Nephron (organoid): Measurements from ENCODE around the gene LIMK1.

Experiments used
- H3K27ac Mint-ChIP-seq, 3 experiments: 2 replicates each; pipeline ENCODE4 v1.8.0; 2020; ENCODE audit warnings: mixed read lengths in 3 of 3, mild to moderate bottlenecking in 2 of 3, moderate library complexity in 1 of 3
- H3K27me3 Mint-ChIP-seq: 2 replicates; pipeline ENCODE4 v1.8.0; 2021; ENCODE audit warnings: low read depth, mild to moderate bottlenecking, moderate library complexity, mixed read lengths
- H3K36me3 Mint-ChIP-seq: 2 replicates; pipeline ENCODE4 v1.8.0; 2020; ENCODE audit warnings: low read depth, mixed read lengths
- H3K4me1 Mint-ChIP-seq: 2 replicates; pipeline ENCODE4 v1.8.0; 2020; ENCODE audit warnings: mixed read lengths
- H3K4me3 Mint-ChIP-seq, 3 experiments: 2 replicates each; pipeline ENCODE4 v1.8.0; 2020; ENCODE audit warnings: mild to moderate bottlenecking in 3 of 3, mixed read lengths in 3 of 3, moderate library complexity in 2 of 3
- H3K9me3 Mint-ChIP-seq: 2 replicates; pipeline ENCODE4 v1.8.0; 2020; ENCODE audit warnings: mixed read lengths
- TF ChIP-seq, protein P1 (sequence below), 3 experiments: fragments of 200-600 bp; sonication (generic); IDR thresholded peaks; one replicate each; pipeline ENCODE4 v1.5.0; 2021; ENCODE audit warnings: antibody characterized with exemption in 3 of 3; ENCODE audit not compliant: unreplicated experiment in 3 of 3

Gene LIMK1

DNA sequence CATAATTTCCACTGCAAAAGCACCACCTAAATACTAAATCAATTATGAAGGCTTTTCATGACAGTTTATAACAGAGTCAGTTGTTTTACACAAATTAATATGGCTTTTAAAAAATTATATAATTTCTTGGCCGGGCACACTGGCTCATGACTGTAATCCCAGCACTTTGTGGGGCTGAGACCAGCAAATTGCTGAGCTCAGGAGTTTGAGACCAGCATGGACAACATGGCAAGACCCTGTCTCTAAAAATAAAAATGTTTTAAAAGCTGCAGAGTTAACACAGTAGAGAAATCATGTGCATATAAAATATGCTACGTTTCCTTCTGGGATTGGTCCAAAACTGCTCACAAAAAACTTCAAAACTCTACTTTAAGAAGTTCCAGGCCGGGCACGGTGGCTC lies 46.9 kb downstream of the LIMK1 start:
- Mint-ChIP-seq H3K4me3 (no peak overlapping the region), H3K27me3 (no peaks in the 10 kb centered on the region), H3K4me1 (no peaks in the 10 kb centered on the region), H3K27ac (no peak overlapping the region), H3K36me3 (no peaks in the 10 kb centered on the region), H3K9me3 (no peaks in the 10 kb centered on the region)
- TF ChIP-seq, protein P1, sequence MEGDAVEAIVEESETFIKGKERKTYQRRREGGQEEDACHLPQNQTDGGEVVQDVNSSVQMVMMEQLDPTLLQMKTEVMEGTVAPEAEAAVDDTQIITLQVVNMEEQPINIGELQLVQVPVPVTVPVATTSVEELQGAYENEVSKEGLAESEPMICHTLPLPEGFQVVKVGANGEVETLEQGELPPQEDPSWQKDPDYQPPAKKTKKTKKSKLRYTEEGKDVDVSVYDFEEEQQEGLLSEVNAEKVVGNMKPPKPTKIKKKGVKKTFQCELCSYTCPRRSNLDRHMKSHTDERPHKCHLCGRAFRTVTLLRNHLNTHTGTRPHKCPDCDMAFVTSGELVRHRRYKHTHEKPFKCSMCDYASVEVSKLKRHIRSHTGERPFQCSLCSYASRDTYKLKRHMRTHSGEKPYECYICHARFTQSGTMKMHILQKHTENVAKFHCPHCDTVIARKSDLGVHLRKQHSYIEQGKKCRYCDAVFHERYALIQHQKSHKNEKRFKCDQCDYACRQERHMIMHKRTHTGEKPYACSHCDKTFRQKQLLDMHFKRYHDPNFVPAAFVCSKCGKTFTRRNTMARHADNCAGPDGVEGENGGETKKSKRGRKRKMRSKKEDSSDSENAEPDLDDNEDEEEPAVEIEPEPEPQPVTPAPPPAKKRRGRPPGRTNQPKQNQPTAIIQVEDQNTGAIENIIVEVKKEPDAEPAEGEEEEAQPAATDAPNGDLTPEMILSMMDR (IDR thresholded peaks at IDR 0.05; ENCODE audit: unreplicated experiment in 3 of 3), result no peak

DNA sequence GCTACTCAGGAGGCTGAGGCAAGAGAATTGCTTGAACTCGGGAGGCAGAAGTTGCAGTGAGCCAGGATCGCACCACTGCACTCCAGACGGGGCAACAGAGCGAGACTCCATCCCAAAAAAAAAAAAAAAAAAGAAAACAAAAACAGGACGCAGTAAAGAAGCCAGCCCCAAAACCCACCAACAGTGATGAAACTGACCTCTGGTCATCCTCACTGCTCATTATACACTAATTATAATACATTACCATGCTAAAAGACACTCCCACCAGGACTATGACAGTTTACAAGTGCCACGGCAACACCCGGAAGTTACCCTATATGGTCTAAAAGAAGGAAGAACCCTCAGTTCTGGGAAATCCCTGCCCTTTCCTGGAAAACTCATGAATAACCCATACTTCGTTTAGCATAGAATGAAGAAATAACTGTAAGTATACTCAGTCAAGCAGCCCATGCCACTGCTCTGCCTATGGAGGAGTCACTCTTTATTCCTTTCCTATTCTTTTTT lies 50.6 kb downstream of the LIMK1 start:
- Mint-ChIP-seq H3K4me1 (no peaks in the 10 kb centered on the region), H3K27me3 (no peaks in the 10 kb centered on the region)

DNA sequence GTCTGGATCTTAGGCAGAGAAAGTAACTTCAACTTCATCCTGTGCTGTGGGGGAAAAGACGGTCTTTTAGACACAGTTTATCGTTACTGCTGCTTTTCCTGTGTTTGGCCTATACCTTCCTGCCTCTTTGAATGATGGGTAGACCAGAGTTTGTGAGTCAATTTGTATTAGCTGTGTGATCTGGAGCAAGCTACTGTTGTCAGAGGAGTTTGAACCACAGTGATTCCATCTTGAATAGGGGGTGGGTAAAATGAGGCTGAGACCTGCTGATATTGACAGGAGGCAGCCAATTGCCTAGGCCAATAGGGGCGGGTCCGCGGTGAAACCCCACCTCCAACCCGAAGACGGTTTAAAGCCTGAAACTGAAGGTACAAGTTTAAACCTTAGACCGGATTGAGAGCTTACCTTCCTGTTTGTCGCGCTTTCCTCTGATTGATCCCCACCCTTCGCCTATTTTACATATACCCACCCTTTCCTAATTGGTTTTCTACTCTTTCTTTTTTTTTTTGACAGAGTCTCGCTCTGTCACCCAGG lies 54.8 kb downstream of the LIMK1 start:
- H3K4me3 Mint-ChIP-seq, result no peak overlapping the region
- H3K27ac Mint-ChIP-seq, result no peak overlapping the region
- no peaks in the 10 kb centered on the region for H3K36me3 Mint-ChIP-seq
- TF ChIP-seq, protein P1 (IDR thresholded peaks at IDR 0.05; ENCODE audit: unreplicated experiment in 3 of 3), result no peak
- H3K4me1 Mint-ChIP-seq, result no peaks in the 10 kb centered on the region
- H3K27me3 Mint-ChIP-seq, result no peaks in the 10 kb centered on the region
- no peaks in the 10 kb centered on the region for H3K9me3 Mint-ChIP-seq

More for the DNA sequence above, 50.6 kb downstream of the LIMK1 start:
- no peaks in the 10 kb centered on the region for H3K36me3 Mint-ChIP-seq
- no peaks in the 10 kb centered on the region for H3K9me3 Mint-ChIP-seq
- no peak overlapping the region for H3K27ac Mint-ChIP-seq
- H3K4me3 Mint-ChIP-seq, result no peak overlapping the region
- TF ChIP-seq, protein P1 (IDR thresholded peaks at IDR 0.05; ENCODE audit: unreplicated experiment in 3 of 3), result no peak

DNA sequence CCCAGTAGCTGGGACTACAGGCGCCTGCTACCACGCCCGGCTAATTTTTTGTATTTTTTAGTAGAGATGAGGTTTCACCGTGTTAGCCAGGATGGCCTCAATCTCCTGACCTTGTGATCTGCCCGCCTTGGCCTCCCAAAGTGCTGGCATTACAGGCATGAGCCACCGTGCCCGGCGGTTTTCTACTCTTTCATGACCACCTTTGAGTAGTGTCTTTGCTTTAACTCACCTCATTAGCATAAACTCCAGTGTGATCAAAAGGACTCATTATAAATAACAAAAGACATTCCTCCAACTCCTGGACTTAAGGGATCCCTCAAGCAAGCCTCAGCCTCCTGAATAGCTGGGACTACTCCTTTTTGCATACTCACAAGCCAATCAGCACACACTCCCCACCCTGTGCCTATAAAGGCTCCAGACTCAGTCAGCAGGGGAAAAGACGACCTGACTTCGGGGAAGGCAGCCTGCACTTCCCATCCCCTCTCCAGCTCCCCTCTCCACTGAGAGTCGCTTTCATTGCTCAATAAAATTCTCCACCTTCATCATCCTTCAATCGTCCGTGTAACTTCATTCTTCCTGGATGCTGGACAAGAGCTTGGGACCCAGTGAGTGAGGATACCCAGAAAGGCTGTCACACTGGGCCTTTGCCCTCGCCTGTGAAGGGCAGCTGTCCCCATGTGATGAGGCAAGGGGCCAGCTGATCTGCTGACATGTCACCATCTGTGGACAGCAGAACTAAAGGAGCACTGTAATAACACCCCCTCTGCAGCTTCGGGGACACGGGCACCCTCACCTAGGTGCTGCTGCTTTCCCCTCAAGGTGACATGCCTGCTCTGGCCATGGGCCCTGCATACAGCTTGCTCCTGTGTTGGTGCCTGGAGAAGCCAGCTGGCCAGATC lies 55.6 kb downstream of the LIMK1 start:
- Mint-ChIP-seq H3K36me3 (no peaks in the 10 kb centered on the region), H3K27me3 (no peaks in the 10 kb centered on the region), H3K27ac (no peak overlapping the region), H3K9me3 (no peaks in the 10 kb centered on the region), H3K4me1 (no peaks in the 10 kb centered on the region), H3K4me3 (no peak overlapping the region)
- TF ChIP-seq, protein P1 (IDR thresholded peaks at IDR 0.05; ENCODE audit: unreplicated experiment in 3 of 3), result no peak

DNA sequence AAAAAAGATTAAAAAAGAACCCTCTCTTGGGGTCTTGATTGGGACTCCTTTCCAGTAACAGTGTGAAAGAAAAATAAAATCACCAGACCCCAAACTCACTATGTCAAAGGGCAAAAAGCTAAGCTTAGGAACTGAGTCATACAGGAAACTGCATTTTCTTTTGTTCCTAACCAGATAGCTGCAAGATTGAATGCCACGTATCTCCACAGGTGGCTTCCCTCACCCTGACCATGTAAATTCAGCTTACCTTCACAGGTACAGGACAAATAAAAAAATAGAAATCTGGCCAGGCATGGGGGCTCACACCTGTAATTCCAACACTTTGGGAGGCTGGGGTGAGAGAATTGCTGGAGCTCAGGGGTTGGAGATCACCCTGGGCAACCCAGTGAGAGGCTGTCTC lies 58.1 kb downstream of the LIMK1 start:
- Mint-ChIP-seq H3K36me3 (no peaks in the 10 kb centered on the region), H3K9me3 (peaks cover 5% of the 10 kb centered on the region), H3K4me1 (no peaks in the 10 kb centered on the region), H3K4me3 (no peak overlapping the region), H3K27me3 (no peaks in the 10 kb centered on the region), H3K27ac (no peak overlapping the region)
- TF ChIP-seq, protein P1 (IDR thresholded peaks at IDR 0.05; ENCODE audit: unreplicated experiment in 3 of 3), result no peak
